Right renal pelvis (tissue), 4 donors: ENCODE measurements around the gene DENND1A. TPM values are rescaled to one million over a fixed set of nuclear protein-coding genes. Genes with fewer than 3 reads are reported as not detected.
A peak's percentile ranks its signal among the peaks of the same experiment; 100 is the strongest.

Experiments used
- DNase-seq, 4 donors: peaks; one replicate each; pipeline ENCODE4 v3.0.0-alpha.2; 2013; ENCODE audit warnings: low read depth in 4 of 4, low spot score in 3 of 4, missing footprints in 1 of 4
- polyA plus RNA-seq, 4 donors: library from polyadenylated mRNA; unstranded; fragments of 120-200 nt; gene quantifications; one replicate each; pipeline ENCODE4 v1.2.1, GENCODE V29; 2013; ENCODE audit not compliant: insufficient read length in 4 of 4

Gene DENND1A
- polyA plus RNA-seq, 4 donors: 21.3 to 24.4 (median 23.3) TPM

DNA sequence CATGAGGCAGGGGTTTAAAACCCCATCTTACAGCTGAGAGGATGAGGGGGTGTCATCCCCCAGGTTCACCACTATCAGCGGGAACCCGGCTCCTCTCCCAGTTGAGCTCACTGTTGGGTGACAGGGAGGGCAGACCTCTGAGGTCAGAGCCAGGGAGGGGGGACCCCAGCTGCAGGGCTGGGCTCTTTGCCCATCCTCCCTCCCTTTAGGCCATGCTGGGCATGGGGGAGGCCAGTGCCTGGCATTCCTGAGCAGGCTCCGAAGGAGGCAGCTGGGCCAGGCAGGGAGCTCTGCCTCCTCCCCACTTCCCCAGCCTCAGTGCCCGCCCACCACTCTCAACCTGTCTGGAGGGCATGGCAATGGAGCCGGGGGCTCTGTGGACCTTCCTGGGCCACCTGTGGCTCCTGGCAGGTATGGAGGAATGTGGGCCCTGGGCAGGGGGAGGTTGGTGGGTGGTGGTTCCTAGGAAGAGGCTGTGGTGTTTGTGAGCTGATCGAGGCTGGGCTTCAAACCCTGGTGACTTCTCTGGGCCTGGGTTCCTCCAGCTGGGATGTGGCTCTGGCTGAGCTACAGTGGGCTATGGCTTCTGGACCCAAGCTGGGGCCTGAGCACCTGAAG is 561.3 kb downstream of the DENND1A start:
- DNase-seq: no peak

DNA sequence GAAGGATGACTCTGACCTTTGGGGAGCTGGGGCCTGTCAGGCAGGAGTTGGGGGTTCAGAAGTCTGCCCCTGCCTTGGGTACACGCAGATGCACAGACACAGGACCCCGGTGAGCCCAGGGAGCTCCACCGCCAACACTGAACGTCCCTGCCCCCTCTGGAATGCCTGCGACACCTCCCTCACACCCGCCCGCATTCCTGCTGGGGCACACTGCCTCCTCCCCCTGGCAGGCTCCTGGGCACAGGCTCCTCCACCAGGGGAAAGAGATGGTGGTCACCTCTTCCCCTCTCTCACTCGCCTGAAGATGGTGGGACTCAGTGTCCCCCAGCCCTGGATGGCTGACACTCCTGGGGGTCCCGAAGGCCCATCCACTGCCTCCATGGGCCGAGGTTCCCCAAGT is 561.9 kb downstream of the DENND1A start:
- DNase-seq: no peak

DNA sequence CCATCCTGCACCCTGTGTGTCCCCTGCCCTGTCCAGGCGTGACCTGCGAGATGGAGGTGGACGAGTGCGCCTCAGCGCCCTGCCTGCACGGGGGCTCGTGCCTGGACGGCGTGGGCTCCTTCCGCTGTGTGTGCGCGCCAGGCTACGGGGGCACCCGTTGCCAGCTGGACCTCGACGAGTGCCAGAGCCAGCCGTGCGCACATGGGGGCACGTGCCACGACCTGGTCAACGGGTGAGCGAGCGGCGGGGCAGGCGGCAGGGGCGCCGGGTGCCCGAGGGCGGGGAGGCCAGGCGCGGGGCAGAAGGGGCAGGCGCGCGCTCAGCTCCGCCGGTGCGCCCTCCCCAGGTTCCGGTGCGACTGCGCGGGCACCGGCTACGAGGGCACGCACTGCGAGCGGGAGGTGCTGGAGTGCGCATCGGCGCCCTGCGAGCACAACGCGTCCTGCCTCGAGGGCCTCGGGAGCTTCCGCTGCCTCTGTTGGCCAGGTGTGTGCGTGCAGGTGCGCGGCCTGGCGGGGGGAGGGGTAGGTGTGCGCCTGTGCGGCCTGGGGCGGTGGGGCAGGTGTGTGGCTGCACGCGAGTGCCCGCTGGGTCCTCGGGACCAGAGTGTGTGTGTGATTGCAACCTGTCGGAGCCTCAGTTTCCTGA is 563.9 kb downstream of the DENND1A start:
- DNase-seq: no peak

DNA sequence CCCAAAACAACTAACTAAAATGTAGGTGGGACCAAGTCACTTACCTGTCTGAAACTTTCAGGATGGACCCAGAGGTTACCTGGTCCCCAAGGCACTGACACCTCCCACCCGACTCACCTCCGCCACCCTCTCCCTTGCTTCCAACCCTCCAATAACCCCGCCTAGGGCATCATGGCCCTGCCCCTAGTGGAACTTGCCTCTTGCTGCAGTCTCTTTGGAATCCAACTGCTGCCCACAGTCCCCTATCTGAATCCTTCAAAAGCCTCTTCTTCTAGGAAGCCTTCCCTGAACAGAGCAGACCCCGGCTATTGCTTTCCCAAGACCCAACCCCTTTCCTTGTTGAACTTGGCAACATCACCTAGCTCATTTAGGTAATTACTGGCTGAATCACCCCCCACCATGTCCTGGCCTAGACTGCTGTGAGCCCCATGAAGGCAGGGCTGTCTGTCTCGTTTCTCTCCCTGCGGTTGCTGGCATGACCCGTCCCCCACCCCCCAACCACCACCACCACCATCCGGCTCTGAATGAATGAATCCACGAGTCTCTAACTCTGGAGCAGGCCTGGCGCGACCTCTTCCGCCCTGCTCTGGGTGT is 564.5 kb downstream of the DENND1A start:
- no peak for DNase-seq

DNA sequence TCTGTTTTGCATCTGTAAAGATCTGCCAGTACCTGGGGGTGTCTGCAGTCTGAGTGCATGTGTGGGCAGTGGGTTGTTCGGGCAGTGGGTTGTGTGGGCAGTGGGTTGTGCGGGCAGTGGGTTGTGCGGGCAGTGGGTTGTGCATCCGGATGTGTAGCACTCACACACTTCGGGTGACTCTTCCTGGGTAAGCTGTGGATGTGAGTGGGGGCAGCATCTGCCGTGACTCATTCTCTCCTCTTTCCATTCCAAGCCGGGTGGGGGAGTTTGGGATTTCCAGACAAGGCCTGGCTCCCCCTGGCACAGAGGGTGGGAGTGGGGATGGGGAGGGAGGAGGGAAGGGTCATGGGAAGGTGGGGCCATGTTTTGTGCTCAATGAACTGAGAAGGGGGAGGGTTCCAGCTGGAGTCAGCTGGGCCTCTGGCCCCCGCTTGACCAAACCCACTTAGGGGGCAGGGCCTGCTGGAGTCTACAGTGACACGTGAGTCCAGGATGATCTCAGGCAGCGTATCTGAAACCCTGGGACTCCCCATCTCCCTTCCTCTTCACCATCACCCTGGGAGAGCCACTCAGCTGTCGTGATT is 565.6 kb downstream of the DENND1A start:
- DNase-seq: peak in 1 of 4 donors; percentile 69

DNA sequence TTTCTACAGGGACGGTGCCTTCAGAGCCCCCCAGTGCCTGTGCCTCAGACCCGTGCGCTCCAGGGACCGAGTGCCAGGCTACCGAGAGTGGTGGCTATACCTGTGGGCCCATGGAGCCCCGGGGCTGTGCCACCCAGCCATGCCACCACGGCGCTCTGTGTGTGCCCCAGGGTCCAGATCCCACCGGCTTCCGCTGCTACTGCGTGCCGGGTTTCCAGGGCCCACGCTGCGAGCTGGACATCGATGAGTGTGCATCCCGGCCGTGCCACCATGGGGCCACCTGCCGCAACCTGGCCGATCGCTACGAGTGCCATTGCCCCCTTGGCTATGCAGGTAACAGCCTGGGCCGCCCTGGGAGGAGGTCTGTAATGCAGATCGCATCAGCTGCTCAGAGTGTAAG is 567.1 kb downstream of the DENND1A start:
- no peak for DNase-seq

DNA sequence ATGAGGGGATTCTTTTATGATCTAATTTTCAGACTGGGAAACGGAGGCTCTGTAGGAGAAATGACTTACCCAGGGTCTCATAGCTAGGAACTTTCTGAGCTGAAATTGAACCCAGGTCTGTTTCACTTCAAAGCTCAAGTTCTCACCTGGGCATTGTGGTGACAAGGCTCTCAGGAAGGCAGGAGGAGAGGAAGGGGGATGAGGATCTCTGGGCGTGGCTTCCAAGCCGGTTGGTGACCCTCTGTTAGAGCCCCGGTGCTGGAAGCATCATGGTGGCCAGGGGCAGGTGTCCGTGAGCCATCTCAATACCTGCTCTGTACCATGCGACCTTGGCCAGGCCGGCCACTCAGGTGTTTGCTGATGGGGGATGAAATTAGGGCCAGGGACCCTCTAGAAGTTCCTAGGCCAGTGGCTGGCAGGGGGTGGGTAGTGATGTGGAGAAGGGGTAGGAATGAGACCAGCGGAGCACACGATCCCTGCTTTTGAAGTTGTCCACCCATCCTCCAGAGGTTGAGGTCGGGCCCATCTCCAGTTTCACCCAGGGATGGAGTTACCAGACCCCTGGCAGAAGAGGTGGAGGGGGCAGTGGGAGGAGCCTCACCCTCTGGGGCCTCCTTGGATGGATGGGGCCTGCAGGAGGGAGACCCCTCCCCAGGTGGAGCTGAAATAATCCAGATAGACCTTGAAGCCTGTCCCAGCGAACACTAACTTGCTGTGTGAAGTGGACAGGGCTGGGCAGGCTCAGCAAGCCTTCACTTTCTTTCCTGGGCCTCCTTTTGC is 568.0 kb downstream of the DENND1A start:
- DNase-seq: no peak

DNA sequence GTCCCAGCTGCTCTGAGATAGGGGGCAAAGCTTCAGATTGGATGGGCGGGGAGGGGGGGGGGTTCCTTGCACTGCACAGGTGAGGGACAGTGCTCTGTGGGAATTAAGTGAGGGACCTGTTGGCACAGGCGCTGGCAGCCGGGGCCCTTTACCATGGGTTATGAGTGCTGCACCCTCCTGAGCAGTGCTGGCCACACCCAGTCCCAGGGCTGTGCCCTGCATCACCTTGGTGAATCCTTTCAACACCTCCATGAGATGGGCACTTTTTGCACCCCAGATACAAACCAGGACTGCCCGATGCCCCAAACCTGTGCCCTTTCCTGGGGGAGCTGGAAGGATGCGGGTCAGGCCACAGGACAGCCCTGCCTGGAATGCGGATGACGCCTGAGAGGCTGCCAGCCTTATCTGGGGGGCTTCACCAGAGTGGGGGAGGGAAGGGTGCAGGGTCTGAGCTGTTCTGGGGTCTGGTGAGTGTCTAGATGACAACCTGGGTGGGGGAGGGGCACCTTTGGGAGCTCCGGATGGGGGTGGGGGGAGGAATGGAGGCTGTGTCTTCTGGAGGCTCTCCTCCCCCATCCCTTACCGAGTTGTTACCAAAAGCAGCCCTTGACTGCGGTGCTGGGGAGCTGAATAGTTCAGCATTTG is 568.7 kb downstream of the DENND1A start:
- no peak for DNase-seq

DNA sequence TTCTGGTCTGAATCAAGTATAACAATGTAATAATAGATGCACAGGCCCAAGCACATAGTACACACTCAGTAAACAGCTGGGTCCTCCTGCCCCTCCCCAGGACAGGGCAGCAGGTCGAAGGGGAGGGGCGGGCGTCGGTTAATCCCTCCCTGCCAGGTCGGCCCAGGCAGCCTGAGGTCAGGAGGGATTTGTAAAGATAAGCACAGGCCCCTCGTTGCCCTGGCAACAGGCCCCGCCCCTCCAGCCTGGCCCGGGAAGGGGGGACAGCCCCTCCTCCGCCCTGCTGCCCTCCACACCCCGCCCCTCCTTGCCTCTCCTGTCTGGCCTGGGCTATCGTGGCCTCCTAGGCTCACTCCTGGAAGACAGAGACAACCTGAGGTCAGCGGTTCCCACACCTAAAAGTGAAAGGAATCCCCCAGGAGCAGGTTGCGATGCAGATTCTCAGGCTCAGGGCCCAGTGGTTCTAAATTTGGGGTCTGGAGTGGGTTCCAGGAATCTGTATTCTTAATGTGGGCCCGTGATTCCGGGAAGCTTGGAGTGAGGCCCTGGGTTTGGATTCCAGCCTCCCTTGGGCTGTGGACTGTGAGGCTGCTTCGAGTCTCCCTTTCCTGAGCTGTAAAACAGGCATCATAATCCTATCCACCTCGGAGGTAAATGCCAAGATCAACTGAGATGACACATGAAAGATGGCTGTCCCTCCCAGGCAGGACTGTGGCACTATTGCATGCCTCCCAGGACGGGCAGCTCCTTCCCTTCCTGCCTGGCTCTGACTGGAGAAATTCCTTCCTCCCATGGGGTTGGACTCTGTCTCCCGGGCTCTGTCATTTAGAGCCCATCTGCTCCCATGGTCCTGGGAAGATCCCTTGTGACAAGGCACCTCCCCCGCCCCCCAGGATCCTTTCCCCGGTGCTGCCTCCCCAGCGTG is 569.5 kb downstream of the DENND1A start:
- DNase-seq: peak in 1 of 4 donors; percentile 51

DNA sequence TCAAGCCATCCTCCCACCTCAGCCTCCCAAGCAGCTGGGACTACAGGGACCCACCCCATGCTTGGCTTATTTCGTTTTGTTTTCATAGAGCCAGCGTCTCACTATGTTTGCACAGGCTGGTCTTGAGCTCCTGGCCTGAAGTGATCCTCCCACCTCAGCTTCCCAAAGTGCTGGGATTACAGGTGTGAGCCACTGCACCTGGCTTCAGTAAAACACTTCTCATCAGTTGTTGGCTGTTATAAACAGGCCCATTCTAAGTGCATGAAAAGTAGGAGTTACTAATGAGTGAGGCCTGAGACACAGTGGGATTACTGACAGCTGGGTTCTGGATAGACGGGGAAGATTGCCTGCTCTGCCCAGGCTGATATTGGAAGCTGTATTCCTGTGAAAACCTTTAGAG is 570.4 kb downstream of the DENND1A start:
- DNase-seq: no peak

DNA sequence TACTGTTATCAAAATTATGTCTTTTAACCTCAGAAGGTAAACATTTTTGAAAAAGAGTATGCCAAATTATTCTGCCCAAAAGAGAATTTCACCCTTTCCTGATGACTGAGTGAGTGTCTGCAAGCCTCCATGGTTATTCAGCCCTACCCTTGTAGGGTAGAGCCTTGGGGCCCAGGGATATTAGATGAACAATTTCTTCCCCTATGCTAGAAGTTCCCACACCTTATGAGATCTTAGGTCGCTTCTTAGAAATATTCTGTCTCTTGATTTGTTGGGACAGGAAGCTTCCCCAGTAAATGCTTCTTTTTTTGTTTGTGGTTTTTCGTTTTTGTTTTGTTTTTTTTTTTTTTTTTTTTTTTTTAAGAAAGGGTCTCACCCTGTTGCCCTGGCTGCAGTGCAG is 570.8 kb downstream of the DENND1A start:
- no peak for DNase-seq

DNA sequence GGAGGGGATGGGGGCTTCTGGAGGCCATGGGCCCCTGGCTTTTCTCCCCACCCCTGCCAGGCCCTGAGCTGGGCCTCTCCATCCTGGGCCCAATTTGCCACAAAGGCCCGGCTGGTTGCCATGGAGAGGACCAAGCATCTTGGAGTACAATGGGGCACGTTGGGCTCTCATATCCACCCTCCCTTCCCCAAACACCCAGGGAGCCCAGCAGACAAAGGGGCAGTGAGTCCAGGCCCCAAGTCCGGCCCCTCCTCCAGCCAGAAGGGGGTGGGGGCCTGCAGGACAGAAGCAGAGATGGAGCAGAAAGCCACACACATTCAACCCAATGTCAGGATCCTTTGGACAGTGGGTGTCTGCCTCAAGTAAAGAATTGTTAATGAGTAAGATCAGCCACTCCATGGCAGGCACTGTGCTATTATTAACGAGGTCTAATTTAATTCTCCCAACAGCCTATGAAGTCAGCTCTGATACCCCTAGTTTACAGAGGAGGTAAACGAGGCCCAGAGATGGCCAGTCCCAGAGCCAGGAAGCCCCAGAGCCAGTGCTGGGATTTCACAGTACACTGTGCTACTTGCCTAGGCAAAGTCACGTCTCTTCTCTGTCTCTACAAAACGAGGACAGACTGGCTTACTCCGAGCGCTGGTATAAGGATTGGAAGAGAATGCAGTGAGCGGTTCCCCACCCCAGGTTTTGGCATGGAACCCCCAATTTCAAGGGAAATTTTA is 571.6 kb downstream of the DENND1A start:
- DNase-seq: no peak

DNA sequence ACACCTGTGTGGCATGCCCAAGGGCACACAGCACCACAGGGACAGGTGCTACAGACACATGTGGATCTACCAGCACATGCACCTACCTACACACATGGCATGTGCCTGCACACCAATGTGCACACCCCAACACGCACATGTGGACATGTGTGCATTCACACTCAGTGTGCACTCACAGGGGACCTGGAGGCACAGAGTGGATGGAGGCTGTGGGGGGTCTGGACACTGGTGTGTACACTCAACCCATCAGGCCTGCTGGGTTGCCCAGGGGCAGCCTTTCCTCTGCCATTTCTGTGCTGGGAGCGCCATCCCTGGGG is 572.2 kb downstream of the DENND1A start:
- no peak for DNase-seq

DNA sequence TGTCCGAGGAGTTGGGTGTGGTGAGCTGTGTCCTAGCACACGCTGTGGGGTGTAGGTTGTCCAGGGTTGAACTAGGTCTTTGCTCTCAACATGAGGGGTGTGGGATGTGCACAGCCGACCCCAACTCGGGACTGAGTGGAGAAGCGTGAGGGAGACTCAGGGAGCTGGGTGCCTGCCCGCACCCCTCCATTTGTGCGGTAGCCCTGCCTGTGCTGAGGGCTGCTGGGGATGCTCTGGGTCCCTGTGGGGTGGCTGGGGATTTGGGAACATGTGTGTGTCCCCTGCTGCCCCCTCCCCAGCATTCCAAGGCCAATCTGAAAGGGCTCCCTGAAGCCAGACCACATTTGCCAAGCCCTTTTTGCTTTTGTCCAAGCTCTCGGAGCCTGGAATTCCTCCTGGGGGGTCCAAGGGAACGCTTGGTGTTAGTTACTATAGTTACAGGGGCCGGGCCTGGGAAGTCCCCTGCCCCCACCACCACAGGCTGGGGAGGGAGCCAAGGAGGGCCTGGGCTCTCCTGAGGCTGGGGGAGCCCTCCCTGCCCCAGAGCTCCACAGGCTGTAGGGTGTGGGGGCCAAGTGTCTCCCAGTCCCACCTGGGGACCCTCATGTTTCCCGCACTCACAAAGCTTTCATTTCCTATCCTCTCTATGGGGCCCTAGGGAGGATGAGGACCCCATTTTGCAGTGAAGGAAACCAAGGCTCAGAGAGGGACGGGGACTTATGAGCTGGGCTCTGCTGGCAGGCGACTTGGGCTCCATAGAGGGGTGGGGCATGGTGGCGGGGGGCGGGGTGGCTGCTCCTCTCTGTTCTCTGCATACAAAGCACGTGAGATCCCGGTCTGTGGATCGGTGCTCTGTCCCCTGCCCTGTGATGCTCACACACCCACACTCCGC is 572.8 kb downstream of the DENND1A start:
- DNase-seq: no peak

DNA sequence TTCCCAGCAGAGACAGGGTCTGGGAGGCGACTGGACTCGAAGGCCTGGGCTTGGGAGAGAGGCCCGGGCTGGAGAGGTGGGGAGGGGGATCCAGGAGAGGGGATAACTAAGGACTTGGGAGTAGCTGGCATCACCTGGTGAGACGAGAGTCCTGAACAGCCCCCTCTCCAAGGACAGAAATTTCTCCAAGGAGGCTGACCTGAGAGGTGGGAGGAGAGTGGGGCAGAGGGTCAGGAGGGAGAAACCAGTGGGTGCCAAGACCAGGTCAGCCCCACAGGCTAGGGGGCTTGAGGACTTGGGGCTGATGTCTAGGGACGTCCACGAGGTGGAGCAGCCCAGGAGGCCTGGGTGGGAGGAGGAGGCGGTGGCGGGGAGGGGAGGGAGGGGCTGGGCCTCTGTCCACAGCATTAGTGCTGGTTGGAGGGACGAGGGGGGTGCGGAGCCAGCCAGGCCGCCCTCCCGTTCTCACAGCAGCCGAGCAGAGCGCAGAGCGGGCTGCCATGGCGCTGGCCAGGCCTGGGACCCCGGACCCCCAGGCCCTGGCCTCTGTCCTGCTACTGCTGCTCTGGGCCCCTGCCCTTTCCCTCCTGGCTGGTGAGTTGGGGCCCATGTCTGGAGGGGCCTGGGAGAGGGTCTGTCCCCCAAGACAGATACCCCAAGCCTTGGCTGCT is 574.0 kb downstream of the DENND1A start, which contains the start of gene CRB2:
Gene CRB2 (plus strand): TSS at position 437 of the 671 bp plus-strand sequence. CDS start 64 bp downstream, at position 501.
- no peak for DNase-seq

DNA sequence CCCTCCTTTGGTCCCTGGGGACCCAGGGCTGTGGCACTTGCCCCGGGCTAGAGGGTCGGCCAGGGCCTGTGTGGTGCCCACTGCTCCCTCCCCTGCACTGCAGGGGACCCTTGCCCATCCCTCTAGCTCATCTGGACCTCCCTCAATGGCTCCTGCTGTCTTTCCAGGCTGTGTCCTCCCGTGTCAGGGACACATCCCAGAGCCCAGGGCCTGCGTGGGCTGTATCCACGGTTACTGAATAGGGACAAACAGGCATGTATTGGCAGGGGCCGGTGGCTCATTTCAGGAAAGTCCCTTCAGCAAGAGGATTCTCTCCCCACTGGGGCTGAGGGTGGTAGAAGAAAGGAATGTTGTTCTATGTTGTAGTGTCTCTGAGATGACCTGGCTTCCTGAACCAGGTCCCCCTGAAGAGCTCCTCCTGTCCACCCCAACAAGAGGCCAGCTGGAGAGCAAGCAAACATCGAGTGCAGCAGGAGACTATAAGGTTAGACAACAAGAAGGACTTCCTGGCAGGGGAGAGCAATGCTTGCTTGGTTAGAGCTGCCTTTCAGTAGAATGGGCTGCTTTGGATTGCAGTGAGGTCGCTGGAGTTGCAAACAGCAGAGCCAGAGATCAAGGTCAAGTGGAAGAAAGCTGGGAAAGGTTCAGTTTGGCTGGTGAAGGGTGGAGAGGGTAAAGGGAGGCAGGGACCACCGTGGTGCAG is 575.0 kb downstream of the DENND1A start:
- DNase-seq: no peak
